Renal cortical epithelial cell (primary cell): ENCODE results near the gene TTL. TPM values are rescaled to one million over a fixed set of nuclear protein-coding genes. Genes with fewer than 3 reads are reported as not detected.
A peak's percentile ranks its signal among the peaks of the same experiment; 100 is the strongest.
"Not testable (repeated sequence)": the region's sequence is repeated elsewhere in the genome, so short reads cannot be mapped to it uniquely, and the experiment has no call there.

Source experiments
- DNase-seq: peaks from one replicate; pipeline ENCODE4 v3.0.0-alpha.2; 2011; ENCODE audit warnings: low read depth
- total RNA-seq: library from RNA; depleted of rRNA; stranded (reverse); fragments of >200 nt; gene quantifications from 2 replicates; pipeline ENCODE4 v1.2.3, GENCODE V29; 2014

Gene TTL
- 46.5 and 62.2 TPM in 2 replicates for total RNA-seq

GRCh38 chr2:112481528-112482233 is at the start of gene TTL:
TSS of gene TTL (plus strand) at chr2:112482156. CDS start at chr2:112482345, 189 bp downstream.
- no peak for DNase-seq

- DNase-seq, result not testable (repeated sequence)
Measured at GRCh38 chr2:112432390-112432734, 49.6 kb upstream of the TTL start.

- DNase-seq, result not testable (repeated sequence)
Measured at GRCh38 chr2:112432735-112433479, 49.0 kb upstream of the TTL start.

GRCh38 chr2:112433480-112433879 is 48.5 kb upstream of the TTL start, which contains the start of gene RGPD8:
TSS of gene RGPD8 (minus strand) at chr2:112433645. CDS start at chr2:112433453, 192 bp downstream.
- peak; percentile 64 for DNase-seq

- no peak for DNase-seq
Measured at GRCh38 chr2:112433932-112434730, 47.8 kb upstream of the TTL start.

- DNase-seq, result not testable (repeated sequence)
Measured at GRCh38 chr2:112434890-112435715, 46.9 kb upstream of the TTL start.

GRCh38 chr2:112435716-112436431 is 46.1 kb upstream of the TTL start:
- DNase-seq, result not testable (repeated sequence)

- not testable (repeated sequence) for DNase-seq
Measured at GRCh38 chr2:112436993-112437392, 45.0 kb upstream of the TTL start.

GRCh38 chr2:112437405-112437831 is 44.5 kb upstream of the TTL start:
- DNase-seq, result not testable (repeated sequence)

GRCh38 chr2:112438603-112439261 is 43.2 kb upstream of the TTL start:
- DNase-seq, result not testable (repeated sequence)

GRCh38 chr2:112444256-112444655 is 37.7 kb upstream of the TTL start:
- DNase-seq, result not testable (repeated sequence)

GRCh38 chr2:112449854-112450253 is 32.1 kb upstream of the TTL start:
- DNase-seq, result no peak

GRCh38 chr2:112451317-112451716 is 30.6 kb upstream of the TTL start:
- DNase-seq, result no peak

GRCh38 chr2:112454586-112454985 is 27.4 kb upstream of the TTL start:
- DNase-seq, result no peak

GRCh38 chr2:112459372-112459771 is 22.6 kb upstream of the TTL start:
- no peak for DNase-seq

GRCh38 chr2:112462178-112462577 is 19.8 kb upstream of the TTL start:
- DNase-seq, result no peak

- no peak for DNase-seq
Measured at GRCh38 chr2:112463256-112463655, 18.7 kb upstream of the TTL start.

- peak; percentile 24 for DNase-seq
Measured at GRCh38 chr2:112465382-112465781, 16.6 kb upstream of the TTL start.

GRCh38 chr2:112472547-112473263 is 9.3 kb upstream of the TTL start:
- no peak for DNase-seq
